GM21447 (cell line): ENCODE results near the gene TATDN3.
A peak's percentile ranks its signal among the peaks of the same experiment; 100 is the strongest.
"Not testable (repeated sequence)": the region's sequence is repeated elsewhere in the genome, so short reads cannot be mapped to it uniquely, and the experiment has no call there.

ENCODE experiments used
- ATAC-seq: cut with Tn5 transposase; IDR thresholded peaks from one replicate; pipeline ENCODE4 v1.9.1; 2021; ENCODE audit not compliant: unreplicated experiment

Gene TATDN3

GRCh38 chr1:212827171-212827776 is 35.6 kb downstream of the TATDN3 start:
- no peak for ATAC-seq

- no peak for ATAC-seq
Observed at GRCh38 chr1:212827831-212828278, 36.2 kb downstream of the TATDN3 start.

- ATAC-seq = no peak
Observed at GRCh38 chr1:212828395-212828794, 36.7 kb downstream of the TATDN3 start.

GRCh38 chr1:212833211-212834207 is 41.8 kb downstream of the TATDN3 start:
- peak; percentile 83 for ATAC-seq

- no peak for ATAC-seq
Observed at GRCh38 chr1:212838145-212838544, 46.5 kb downstream of the TATDN3 start.

GRCh38 chr1:212844521-212844920 is 52.8 kb downstream of the TATDN3 start:
- ATAC-seq = not testable (repeated sequence)

- ATAC-seq = no peak
Observed at GRCh38 chr1:212847549-212847948, 55.9 kb downstream of the TATDN3 start, which contains the start of gene SPATA45. Gene SPATA45, minus strand, starts transcription at chr1:212847649. Its CDS starts 11,500 bp downstream, at chr1:212836149.

- no peak for ATAC-seq
Observed at GRCh38 chr1:212852105-212852688, 60.5 kb downstream of the TATDN3 start.

GRCh38 chr1:212853658-212854057 is 62.0 kb downstream of the TATDN3 start:
- no peak for ATAC-seq

GRCh38 chr1:212856755-212857154 is 65.1 kb downstream of the TATDN3 start:
- no peak for ATAC-seq

- peak; percentile 93 for ATAC-seq
Observed at GRCh38 chr1:212857992-212858460, 66.3 kb downstream of the TATDN3 start, which contains the start of gene FLVCR1. Gene FLVCR1, plus strand, starts transcription at chr1:212858275. Its CDS starts 178 bp downstream, at chr1:212858453.

GRCh38 chr1:212858461-212859265 is 67.0 kb downstream of the TATDN3 start:
- ATAC-seq = peak; percentile 11

- ATAC-seq = no peak
Observed at GRCh38 chr1:212860713-212861581, 69.3 kb downstream of the TATDN3 start.

- ATAC-seq = no peak
Observed at GRCh38 chr1:212862111-212862690, 70.5 kb downstream of the TATDN3 start.

GRCh38 chr1:212863345-212863744 is 71.7 kb downstream of the TATDN3 start:
- ATAC-seq = not testable (repeated sequence)

- no peak for ATAC-seq
Observed at GRCh38 chr1:212864201-212864600, 72.5 kb downstream of the TATDN3 start.
